ENCODE data around the gene MAD1L1. TPM values are rescaled to one million over a fixed set of nuclear protein-coding genes. Genes with fewer than 3 reads are reported as not detected.

MAD1L1 gene
- total and polyA plus RNA-seq, 2 of the 13 experiments (the other 11 are each of a cell fraction or from before 2014, with no cell fraction given) = 17.4 to 64.7 TPM

DNA sequence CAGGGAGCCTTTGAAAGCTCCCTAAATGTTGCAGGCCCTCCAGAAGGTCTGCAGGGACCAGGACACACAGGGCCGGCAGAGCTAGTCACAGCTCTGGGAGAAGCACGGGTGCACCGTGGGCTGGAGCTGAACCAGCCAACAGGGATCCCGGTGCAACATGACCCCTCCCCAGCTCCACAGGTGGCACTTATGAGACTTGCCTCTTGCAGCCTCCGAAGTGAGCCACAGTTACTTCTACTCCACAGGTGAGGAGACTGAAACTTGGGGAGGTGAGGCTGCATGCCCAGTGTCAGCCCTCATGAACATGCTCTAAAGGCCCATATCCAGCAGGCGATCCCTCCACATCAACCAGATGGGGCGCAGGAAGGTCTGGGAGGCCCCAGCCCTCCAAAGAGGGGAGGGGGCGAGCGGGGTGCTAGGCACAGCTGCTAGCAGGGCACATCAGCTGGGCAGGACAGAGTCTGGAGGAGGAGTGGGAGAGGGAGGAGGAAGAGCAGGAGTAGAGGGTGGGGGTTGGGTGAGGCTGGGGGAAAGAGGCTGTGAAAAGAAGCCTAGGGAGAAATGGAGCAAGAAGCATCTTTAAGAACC is 338.3 kb downstream of the MAD1L1 start:
- no peaks in the 10 kb centered on the region for H3K9me3 ChIP-seq (ENCODE audit: low read length)
- H3K27me3 ChIP-seq (ENCODE audit: control insufficient read depth in 1 of 2, insufficient read depth in 2 of 2, low read length in 2 of 2) = no peaks in the 10 kb centered on the region
- POLR2A ChIA-PET = no interaction called here
- no peaks in the 10 kb centered on the region for H4K20me1 ChIP-seq (ENCODE audit: insufficient read depth, low read length)
- no peak overlapping the region for H3K4me2 ChIP-seq (ENCODE audit: low read depth, low read length)
- no peak overlapping the region for H2AFZ ChIP-seq (ENCODE audit: low read length)
- no peak overlapping the region for H3K4me3 ChIP-seq (replicated peaks in 1 of 3; ENCODE audit: insufficient read depth in 1 of 3, low read depth in 2 of 3, low read length in 3 of 3)
- DNase-seq (ENCODE audit: low spot score) = no peak
- CTCF ChIA-PET (ENCODE audit: low intra/inter-chr PET ratio, low total read pairs) = no interaction called here
- H3K36me3 ChIP-seq (replicated peaks in 1 of 2; ENCODE audit: control insufficient read depth in 1 of 2, insufficient read depth in 2 of 2, low read length in 2 of 2) = peaks cover 9 to 11% of the 10 kb centered on the region in 2 experiments; a peak in 3 of 5 replicates
- H3K9ac ChIP-seq (ENCODE audit: insufficient read depth, low read depth, low read length) = no peak overlapping the region
- H3K4me1 ChIP-seq (ENCODE audit: insufficient read depth, low read length) = 0 out of 2 replicates have a peak, but pooled peaks cover 10% of the 10 kb centered on the region
- 98% methylated on average over 5 of the region's 9 CpGs for WGBS (ENCODE audit: low lambda C conversion rate)
- no peak overlapping the region for H3K27ac ChIP-seq (ENCODE audit: extremely low read length, insufficient read depth, low read length)
- no peak for FAIRE-seq
- H3K79me2 ChIP-seq (ENCODE audit: insufficient read depth, low read length) = no peaks in the 10 kb centered on the region
- BruUV-seq (replicated peaks) = no TSS peak
- no peak for TF ChIP-seq ZBTB38 (CRISPR knock-in tag; IDR thresholded peaks at IDR 0.05)
- in situ Hi-C loops (cut with HindIII; ENCODE audit: extremely low pct_ligation_motif_present, low pct_unique_long_range_greater_than_20kb) = no loop called here
- no peak for ATAC-seq
- intact Hi-C loops (cut with micrococcal nuclease; ENCODE audit: unreplicated experiment) = no loop called here

DNA sequence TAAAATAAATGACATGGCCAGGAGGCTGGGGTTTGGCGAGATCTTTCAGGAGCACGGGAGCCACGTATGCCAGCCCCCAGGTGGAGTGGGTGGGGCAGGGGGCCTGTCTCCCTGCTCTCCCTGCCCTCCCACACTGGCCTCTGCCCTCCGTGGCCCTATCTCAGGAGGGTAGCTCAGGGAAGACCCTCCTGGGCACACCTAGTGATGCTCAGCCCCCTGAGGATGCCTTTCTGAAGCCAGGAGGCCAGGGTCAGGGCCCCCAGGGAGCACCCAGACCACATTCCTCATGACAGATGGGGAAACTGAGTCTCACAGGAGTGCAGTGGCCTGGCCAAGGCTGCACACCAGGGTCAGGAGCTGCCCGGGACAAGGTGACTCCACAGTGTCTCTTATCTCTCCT is 339.3 kb downstream of the MAD1L1 start:
- FAIRE-seq = no peak
- TF ChIP-seq, protein P1, sequence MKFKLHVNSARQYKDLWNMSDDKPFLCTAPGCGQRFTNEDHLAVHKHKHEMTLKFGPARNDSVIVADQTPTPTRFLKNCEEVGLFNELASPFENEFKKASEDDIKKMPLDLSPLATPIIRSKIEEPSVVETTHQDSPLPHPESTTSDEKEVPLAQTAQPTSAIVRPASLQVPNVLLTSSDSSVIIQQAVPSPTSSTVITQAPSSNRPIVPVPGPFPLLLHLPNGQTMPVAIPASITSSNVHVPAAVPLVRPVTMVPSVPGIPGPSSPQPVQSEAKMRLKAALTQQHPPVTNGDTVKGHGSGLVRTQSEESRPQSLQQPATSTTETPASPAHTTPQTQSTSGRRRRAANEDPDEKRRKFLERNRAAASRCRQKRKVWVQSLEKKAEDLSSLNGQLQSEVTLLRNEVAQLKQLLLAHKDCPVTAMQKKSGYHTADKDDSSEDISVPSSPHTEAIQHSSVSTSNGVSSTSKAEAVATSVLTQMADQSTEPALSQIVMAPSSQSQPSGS (CRISPR knock-in tag; IDR thresholded peaks at IDR 0.05) = no peak
- TF ChIP-seq, protein P2, sequence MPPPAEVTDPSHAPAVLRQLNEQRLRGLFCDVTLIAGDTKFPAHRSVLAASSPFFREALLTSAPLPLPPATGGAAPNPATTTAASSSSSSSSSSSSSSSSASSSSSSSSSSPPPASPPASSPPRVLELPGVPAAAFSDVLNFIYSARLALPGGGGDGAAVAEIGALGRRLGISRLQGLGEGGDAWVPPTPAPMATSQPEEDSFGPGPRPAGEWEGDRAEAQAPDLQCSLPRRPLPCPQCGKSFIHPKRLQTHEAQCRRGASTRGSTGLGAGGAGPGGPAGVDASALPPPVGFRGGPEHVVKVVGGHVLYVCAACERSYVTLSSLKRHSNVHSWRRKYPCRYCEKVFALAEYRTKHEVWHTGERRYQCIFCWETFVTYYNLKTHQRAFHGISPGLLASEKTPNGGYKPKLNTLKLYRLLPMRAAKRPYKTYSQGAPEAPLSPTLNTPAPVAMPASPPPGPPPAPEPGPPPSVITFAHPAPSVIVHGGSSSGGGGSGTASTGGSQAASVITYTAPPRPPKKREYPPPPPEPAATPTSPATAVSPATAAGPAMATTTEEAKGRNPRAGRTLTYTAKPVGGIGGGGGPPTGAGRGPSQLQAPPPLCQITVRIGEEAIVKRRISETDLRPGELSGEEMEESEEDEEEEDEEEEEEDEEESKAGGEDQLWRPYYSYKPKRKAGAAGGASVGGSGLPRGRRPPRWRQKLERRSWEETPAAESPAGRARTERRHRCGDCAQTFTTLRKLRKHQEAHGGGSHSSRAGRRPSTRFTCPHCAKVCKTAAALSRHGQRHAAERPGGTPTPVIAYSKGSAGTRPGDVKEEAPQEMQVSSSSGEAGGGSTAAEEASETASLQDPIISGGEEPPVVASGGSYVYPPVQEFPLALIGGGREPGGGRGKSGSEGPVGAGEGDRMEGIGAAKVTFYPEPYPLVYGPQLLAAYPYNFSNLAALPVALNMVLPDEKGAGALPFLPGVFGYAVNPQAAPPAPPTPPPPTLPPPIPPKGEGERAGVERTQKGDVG (CRISPR knock-in tag; IDR thresholded peaks at IDR 0.05; ENCODE audit: borderline replicate concordance) = no peak
- TF ChIP-seq MED8 (CRISPR knock-in tag; IDR thresholded peaks at IDR 0.05; ENCODE audit: insufficient replicate concordance) = no peak
- TF ChIP-seq ZBTB8A (CRISPR knock-in tag; IDR thresholded peaks at IDR 0.05; ENCODE audit: borderline replicate concordance, low read depth) = no peak
- TF ChIP-seq WIZ (CRISPR knock-in tag; IDR thresholded peaks at IDR 0.05) = no peak
- TF ChIP-seq, protein P3, sequence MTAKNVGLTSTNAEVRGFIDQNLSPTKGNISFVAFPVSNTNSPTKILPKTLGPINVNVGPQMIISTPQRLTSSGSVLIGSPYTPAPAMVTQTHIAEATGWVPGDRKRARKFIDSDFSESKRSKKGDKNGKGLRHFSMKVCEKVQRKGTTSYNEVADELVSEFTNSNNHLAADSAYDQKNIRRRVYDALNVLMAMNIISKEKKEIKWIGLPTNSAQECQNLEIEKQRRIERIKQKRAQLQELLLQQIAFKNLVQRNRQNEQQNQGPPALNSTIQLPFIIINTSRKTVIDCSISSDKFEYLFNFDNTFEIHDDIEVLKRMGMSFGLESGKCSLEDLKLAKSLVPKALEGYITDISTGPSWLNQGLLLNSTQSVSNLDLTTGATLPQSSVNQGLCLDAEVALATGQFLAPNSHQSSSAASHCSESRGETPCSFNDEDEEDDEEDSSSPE (CRISPR knock-in tag; IDR thresholded peaks at IDR 0.05) = no peak
- TF ChIP-seq, protein P4, sequence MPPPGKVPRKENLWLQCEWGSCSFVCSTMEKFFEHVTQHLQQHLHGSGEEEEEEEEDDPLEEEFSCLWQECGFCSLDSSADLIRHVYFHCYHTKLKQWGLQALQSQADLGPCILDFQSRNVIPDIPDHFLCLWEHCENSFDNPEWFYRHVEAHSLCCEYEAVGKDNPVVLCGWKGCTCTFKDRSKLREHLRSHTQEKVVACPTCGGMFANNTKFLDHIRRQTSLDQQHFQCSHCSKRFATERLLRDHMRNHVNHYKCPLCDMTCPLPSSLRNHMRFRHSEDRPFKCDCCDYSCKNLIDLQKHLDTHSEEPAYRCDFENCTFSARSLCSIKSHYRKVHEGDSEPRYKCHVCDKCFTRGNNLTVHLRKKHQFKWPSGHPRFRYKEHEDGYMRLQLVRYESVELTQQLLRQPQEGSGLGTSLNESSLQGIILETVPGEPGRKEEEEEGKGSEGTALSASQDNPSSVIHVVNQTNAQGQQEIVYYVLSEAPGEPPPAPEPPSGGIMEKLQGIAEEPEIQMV (CRISPR knock-in tag; IDR thresholded peaks at IDR 0.05; ENCODE audit: low read depth) = no peak
- no peak for TF ChIP-seq HNRNPL (IDR thresholded peaks at IDR 0.05; ENCODE audit: low read depth, low read length)
- no peak for TF ChIP-seq EZH2 (conservative IDR thresholded peaks at IDR 0.05; ENCODE audit: low read depth, low read length)

More for the DNA sequence above, 339.3 kb downstream of the MAD1L1 start:
- ATAC-seq = no peak
- no peak overlapping the region for H2AFZ ChIP-seq (ENCODE audit: low read length)
- no peaks in the 10 kb centered on the region for H3K79me2 ChIP-seq (ENCODE audit: insufficient read depth, low read length)
- ChIA-PET CTCF (ENCODE audit: low intra/inter-chr PET ratio, low total read pairs) (no interaction called here), POLR2A (no interaction called here)
- H3K36me3 ChIP-seq (replicated peaks in 1 of 2; ENCODE audit: control insufficient read depth in 1 of 2, insufficient read depth in 2 of 2, low read length in 2 of 2) = peaks cover 11 to 17% of the 10 kb centered on the region in 2 experiments
- BruUV-seq (replicated peaks) = no TSS peak
- intact Hi-C loops (cut with micrococcal nuclease; ENCODE audit: unreplicated experiment) (no loop called here), in situ Hi-C loops (cut with HindIII; ENCODE audit: extremely low pct_ligation_motif_present, low pct_unique_long_range_greater_than_20kb) (no loop called here)
- 100% methylated on average over 3 of the region's 5 CpGs for WGBS (ENCODE audit: low lambda C conversion rate)
- DNase-seq (ENCODE audit: low spot score) = no peak
- no peak overlapping the region for H3K27ac ChIP-seq (ENCODE audit: extremely low read length, insufficient read depth, low read length)
- H4K20me1 ChIP-seq (ENCODE audit: insufficient read depth, low read length) = no peaks in the 10 kb centered on the region
- H3K9me3 ChIP-seq (ENCODE audit: low read length) = no peaks in the 10 kb centered on the region
- no peak overlapping the region for H3K9ac ChIP-seq (ENCODE audit: insufficient read depth, low read depth, low read length)
- 0 out of 2 replicates have a peak, but pooled peaks cover 10% of the 10 kb centered on the region for H3K4me1 ChIP-seq (ENCODE audit: insufficient read depth, low read length)
- H3K4me2 ChIP-seq (ENCODE audit: low read depth, low read length) = no peak overlapping the region
- no peak overlapping the region for H3K4me3 ChIP-seq (replicated peaks in 1 of 3; ENCODE audit: insufficient read depth in 1 of 3, low read depth in 2 of 3, low read length in 3 of 3)
- H3K27me3 ChIP-seq (ENCODE audit: control insufficient read depth in 1 of 2, insufficient read depth in 2 of 2, low read length in 2 of 2) = no peaks in the 10 kb centered on the region

All from HepG2 (cell line).